Gastrocnemius medialis (tissue), 4 donors: ENCODE results near the gene RYK. TPM values are rescaled to one million over a fixed set of nuclear protein-coding genes. Genes with fewer than 3 reads are reported as not detected.

ENCODE experiments used
- ATAC-seq, 2 donors: fragments of 150-250 bp; one replicate each; pipeline ENCODE4 v1.9.1; 2016
- DNase-seq, 2 donors: peaks; one replicate each; pipeline ENCODE4 v3.0.0-alpha.2; 2019
- H3K27ac ChIP-seq, 4 donors: fragments of 200-600 bp; sonication (generic); 1 replicate in 1 of 4; 2 replicates in 3 of 4; pipeline ENCODE4 v1.5.1; 2016 to 2018; ENCODE audit warnings: mild to moderate bottlenecking in 2 of 4, moderate library complexity in 1 of 4
- H3K27me3 ChIP-seq, 3 donors: fragments of 200-600 bp; sonication (generic) in 2 of 3; 1 replicate in 1 of 3; 2 replicates in 2 of 3; pipeline versions ENCODE4 v1.5.1 to v1.6.0; 2016 to 2019; ENCODE audit warnings: mild to moderate bottlenecking in 1 of 3, moderate library complexity in 1 of 3
- H3K36me3 ChIP-seq, 2 donors: fragments of 200-600 bp; sonication (generic) in 1 of 2; one replicate each; pipeline ENCODE4 v1.5.1; 2017 to 2018
- H3K4me1 ChIP-seq, 2 donors: fragments of 200-600 bp; sonication (generic) in 1 of 2; one replicate each; pipeline ENCODE4 v1.5.1; 2016 to 2017; ENCODE audit warnings: mild to moderate bottlenecking in 2 of 2
- H3K4me3 ChIP-seq, 4 donors: fragments of 200-600 bp; sonication (generic) in 3 of 4; 1 replicate in 1 of 4; 2 replicates in 3 of 4; pipeline ENCODE4 v1.5.1; 2016 to 2019; ENCODE audit warnings: mild to moderate bottlenecking in 2 of 4
- H3K9me3 ChIP-seq, 3 donors: fragments of 200-600 bp; sonication (generic) in 2 of 3; 1 replicate in 1 of 3; 2 replicates in 2 of 3; pipeline ENCODE4 v1.5.1; 2016 to 2019
- CTCF ChIP-seq, 5 experiments: fragments of 450-650 bp in 3 of 5; fragments of 200-600 bp in 2 of 5; sonication (generic) in 2 of 5; IDR thresholded peaks in 4 of 5; conservative IDR thresholded peaks in 1 of 5; 1 replicate in 4 of 5; 2 replicates in 1 of 5; pipeline ENCODE4 v1.5.1; 2016 to 2019; ENCODE audit warnings: antibody characterized with exemption in 5 of 5, mild to moderate bottlenecking in 3 of 5, moderate library complexity in 3 of 5
- POLR2A ChIP-seq, 2 donors: fragments of 450-650 bp; IDR thresholded peaks; one replicate each; pipeline ENCODE4 v1.6.1; 2017; ENCODE audit warnings: antibody characterized with exemption in 2 of 2, mild to moderate bottlenecking in 2 of 2, moderate library complexity in 2 of 2
- in situ Hi-C, 4 donors: fragments of 200-750 bp; cut with MboI; loops; one replicate each; pipeline versions ENCODE4 v1.15.0 to v1.8.0; 2017; ENCODE audit warnings: low sequenced_read_pairs in 4 of 4
- intact Hi-C: fragments of 100-400 bp; cut with DNase I; formaldehyde crosslinking; loops from one replicate; pipeline ENCODE4 v1.15.1; 2023; ENCODE audit warnings: low total_unique reads
- total RNA-seq, 4 donors: library from RNA; depleted of rRNA; stranded (reverse); fragments of >200 nt; gene quantifications; one replicate each; pipeline versions ENCODE4 v1.1.0 to v1.2.3, GENCODE V29; 2016

RYK gene
- total RNA-seq, 4 donors from 2014 or later = 25.8 to 42.4 (median 35.0) TPM

- DNase-seq (no peak), ATAC-seq (no peak)
- Histone ChIP-seq H3K27me3 (no peaks in the 10 kb centered on the region), H3K27ac (no peak overlapping the region), H3K36me3 (no peaks in the 10 kb centered on the region), H3K9me3 (no peaks in the 10 kb centered on the region), H3K4me3 (no peak overlapping the region), H3K4me1 (peaks cover 30 to 39% of the 10 kb centered on the region in 2 donors)
- TF ChIP-seq POLR2A (IDR thresholded peaks at IDR 0.05) (no peak), CTCF (IDR thresholded peaks at IDR 0.05 in 4 of 5, conservative IDR thresholded peaks at IDR 0.05 in 1 of 5) (no peak)
- intact Hi-C loops = no loop called here
- in situ Hi-C loops = no loop called here
Measured at GRCh38 chr3:134244921-134245320, 5.7 kb downstream of the RYK start.

DNA sequence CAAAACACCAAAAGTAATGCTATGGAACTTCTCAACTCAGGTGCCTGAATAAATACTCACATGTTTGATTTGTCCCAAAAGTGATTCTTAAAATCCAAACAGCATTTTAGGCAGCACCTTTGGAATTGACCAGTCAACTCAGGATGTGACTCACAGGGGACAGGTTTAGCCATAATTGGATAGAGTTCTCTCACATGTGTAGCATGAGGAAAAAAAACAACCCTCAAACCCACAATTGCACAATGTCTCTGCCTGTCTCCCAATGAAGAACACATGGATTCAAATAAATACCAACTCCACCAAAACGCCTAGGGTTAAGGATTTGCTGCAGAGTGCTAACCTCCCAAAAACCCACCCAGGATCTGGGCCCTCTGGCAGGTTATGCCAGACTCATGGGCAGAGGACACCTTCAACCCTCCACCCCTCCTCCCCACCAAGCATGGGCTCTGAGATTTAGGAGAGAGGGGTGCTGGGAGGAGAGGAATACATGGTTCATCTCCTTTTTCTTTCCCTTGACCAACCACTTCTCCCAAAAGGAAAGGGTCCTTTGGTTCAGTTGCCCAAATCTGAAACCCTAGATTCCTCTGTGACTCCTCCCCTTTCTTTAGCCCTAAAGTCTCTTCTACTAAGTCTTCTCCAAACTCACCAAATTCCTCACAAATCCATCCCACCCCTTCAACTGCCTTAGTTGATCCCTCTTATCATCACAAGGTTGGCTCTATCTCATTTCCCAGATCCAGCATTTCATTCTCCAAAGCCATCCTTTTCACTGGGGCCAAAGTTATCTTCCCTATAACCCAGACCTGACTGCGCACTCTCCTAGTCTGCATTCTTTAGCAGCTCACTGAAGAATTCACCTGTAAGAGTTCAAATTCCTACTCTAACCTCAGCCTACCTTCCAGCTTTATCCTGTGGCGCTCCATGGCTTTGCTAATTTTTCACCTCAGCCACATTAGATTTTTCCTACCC is 7.7 kb downstream of the RYK start:
- no peaks in the 10 kb centered on the region for H3K27me3 ChIP-seq
- peak overlapping the region; percentile 15 to 67 (median 30) for H3K27ac ChIP-seq
- TF ChIP-seq POLR2A (IDR thresholded peaks at IDR 0.05) = no peak
- TF ChIP-seq CTCF (IDR thresholded peaks at IDR 0.05 in 4 of 5, conservative IDR thresholded peaks at IDR 0.05 in 1 of 5) = no peak
- peaks cover 40 to 42% of the 10 kb centered on the region in 2 donors for H3K4me1 ChIP-seq
- intact Hi-C loops = no loop called here
- H3K9me3 ChIP-seq = no peaks in the 10 kb centered on the region
- H3K36me3 ChIP-seq = no peaks in the 10 kb centered on the region
- DNase-seq (no peak), ATAC-seq (peak; percentile 81 to 85)
- in situ Hi-C loops = no loop called here
- no peak overlapping the region for H3K4me3 ChIP-seq

- in situ Hi-C loops (no loop called here), intact Hi-C loops (no loop called here)
- TF ChIP-seq CTCF (IDR thresholded peaks at IDR 0.05 in 4 of 5, conservative IDR thresholded peaks at IDR 0.05 in 1 of 5) (no peak), POLR2A (IDR thresholded peaks at IDR 0.05) (no peak)
- Histone ChIP-seq H3K4me1 (peaks cover 64 to 68% of the 10 kb centered on the region in 2 donors), H3K9me3 (no peaks in the 10 kb centered on the region), H3K27me3 (no peaks in the 10 kb centered on the region), H3K36me3 (no peaks in the 10 kb centered on the region), H3K4me3 (no peak overlapping the region), H3K27ac (peak overlapping the region in 3 of 4 donors; percentile 27 to 53 (median 41))
- DNase-seq (no peak), ATAC-seq (no peak)
Measured at GRCh38 chr3:134239538-134239937, 11.1 kb downstream of the RYK start.

DNA sequence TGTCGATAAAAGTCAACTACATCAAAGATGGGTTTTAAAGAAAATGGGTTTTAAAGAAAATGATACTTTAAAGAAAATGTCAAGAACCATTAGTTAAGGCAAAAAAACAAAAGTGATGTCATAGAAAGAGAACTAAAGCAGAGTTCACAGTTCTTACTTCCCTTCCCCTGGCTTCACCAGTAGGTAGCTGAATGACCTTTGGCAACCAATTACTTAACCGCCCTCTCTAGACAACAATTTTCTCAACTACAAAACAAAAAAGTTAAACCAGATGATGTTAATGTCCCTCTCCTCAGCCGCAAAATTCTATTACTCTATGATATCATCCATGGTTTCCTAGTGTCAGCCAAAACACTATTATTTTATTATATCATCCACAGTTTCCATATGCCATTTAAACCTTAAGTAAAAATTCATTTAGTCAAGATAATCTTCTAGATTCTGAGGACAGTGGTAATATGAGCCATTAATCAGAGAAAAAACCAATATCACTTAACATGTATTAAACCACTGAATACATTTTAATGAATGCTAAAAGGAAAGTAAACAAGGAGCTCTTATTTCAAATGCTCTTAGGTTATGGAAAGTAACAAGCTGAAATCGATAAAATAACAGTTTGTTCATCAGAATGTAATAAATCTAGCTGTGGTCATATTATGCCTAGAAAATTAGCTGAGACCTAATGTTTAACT is 13.1 kb downstream of the RYK start:
- no peak for DNase-seq
- no peak for TF ChIP-seq POLR2A (IDR thresholded peaks at IDR 0.05)
- no peak for TF ChIP-seq CTCF (IDR thresholded peaks at IDR 0.05 in 4 of 5, conservative IDR thresholded peaks at IDR 0.05 in 1 of 5)
- Histone ChIP-seq H3K27ac (peak overlapping the region; percentile 22 to 53 (median 34)), H3K4me3 (peak overlapping the region in 2 of 4 donors; percentile 2 to 11), H3K27me3 (no peaks in the 10 kb centered on the region), H3K36me3 (no peaks in the 10 kb centered on the region), H3K4me1 (peaks cover 65 to 68% of the 10 kb centered on the region in 2 donors), H3K9me3 (no peaks in the 10 kb centered on the region)
- in situ Hi-C loops = no loop called here
- intact Hi-C loops = no loop called here
- peak in 1 of 2 donors; percentile 40 for ATAC-seq
